ENCODE data around the gene PTGIS. TPM values are rescaled to one million over a fixed set of nuclear protein-coding genes. Genes with fewer than 3 reads are reported as not detected.
"Not testable (repeated sequence)": the region's sequence is repeated elsewhere in the genome, so short reads cannot be mapped to it uniquely, and the experiment has no call there.

PTGIS gene
- 10 to 100 TPM in 2 of 4 donors, 1 to 10 TPM in 2; 3.5 to 30.5 (median 11.1) TPM for total RNA-seq

- DNase-seq, result peak in 1 of 3 donors; percentile 38
- Histone ChIP-seq H3K27me3 (peaks cover 0 to 9% of the 10 kb centered on the region in 2 donors), H3K4me3 (peak within 1 kb of the TSS; percentile 0 to 47 (median 34)), H3K27ac (peak within 1 kb of the TSS in 3 of 4 donors; percentile 50 to 59 (median 57)), H3K9me3 (no peaks in the 10 kb centered on the region), H3K4me1 (peaks cover 0 to 8% (median 3%) of the 10 kb centered on the region in 4 donors), H3K36me3 (no peaks in the 10 kb centered on the region)
- TF ChIP-seq POLR2A (IDR thresholded peaks at IDR 0.05), result no peak
- TF ChIP-seq, protein P1, sequence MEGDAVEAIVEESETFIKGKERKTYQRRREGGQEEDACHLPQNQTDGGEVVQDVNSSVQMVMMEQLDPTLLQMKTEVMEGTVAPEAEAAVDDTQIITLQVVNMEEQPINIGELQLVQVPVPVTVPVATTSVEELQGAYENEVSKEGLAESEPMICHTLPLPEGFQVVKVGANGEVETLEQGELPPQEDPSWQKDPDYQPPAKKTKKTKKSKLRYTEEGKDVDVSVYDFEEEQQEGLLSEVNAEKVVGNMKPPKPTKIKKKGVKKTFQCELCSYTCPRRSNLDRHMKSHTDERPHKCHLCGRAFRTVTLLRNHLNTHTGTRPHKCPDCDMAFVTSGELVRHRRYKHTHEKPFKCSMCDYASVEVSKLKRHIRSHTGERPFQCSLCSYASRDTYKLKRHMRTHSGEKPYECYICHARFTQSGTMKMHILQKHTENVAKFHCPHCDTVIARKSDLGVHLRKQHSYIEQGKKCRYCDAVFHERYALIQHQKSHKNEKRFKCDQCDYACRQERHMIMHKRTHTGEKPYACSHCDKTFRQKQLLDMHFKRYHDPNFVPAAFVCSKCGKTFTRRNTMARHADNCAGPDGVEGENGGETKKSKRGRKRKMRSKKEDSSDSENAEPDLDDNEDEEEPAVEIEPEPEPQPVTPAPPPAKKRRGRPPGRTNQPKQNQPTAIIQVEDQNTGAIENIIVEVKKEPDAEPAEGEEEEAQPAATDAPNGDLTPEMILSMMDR (IDR thresholded peaks at IDR 0.05), result no peak
Measured at GRCh38 chr20:49567421-49568277, at the start of gene PTGIS. PTGIS (minus strand) TSS chr20:49568137; CDS start chr20:49568116, 21 bp downstream.

DNA sequence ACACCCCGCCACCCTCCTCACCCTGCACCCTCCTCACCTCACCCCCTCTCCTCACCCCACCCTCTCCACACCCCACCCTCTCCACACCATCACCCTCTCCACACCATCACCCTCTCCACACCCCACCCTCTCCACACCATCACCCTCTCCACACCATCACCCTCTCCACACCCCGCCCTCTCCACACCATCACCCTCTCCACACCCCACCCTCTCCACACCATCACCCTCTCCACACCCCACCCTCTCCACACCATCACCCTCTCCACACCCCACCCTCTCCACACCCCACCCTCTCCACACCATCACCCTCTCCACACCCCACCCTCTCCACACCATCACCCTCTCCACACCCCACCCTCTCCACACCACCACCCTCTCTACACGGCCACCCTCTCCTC lies 49.5 kb upstream of the PTGIS start:
- H3K27ac ChIP-seq, H3K4me3 ChIP-seq, H3K36me3 ChIP-seq, H3K9me3 ChIP-seq, DNase-seq, H3K27me3 ChIP-seq, H3K4me1 ChIP-seq: not testable (repeated sequence)

DNA sequence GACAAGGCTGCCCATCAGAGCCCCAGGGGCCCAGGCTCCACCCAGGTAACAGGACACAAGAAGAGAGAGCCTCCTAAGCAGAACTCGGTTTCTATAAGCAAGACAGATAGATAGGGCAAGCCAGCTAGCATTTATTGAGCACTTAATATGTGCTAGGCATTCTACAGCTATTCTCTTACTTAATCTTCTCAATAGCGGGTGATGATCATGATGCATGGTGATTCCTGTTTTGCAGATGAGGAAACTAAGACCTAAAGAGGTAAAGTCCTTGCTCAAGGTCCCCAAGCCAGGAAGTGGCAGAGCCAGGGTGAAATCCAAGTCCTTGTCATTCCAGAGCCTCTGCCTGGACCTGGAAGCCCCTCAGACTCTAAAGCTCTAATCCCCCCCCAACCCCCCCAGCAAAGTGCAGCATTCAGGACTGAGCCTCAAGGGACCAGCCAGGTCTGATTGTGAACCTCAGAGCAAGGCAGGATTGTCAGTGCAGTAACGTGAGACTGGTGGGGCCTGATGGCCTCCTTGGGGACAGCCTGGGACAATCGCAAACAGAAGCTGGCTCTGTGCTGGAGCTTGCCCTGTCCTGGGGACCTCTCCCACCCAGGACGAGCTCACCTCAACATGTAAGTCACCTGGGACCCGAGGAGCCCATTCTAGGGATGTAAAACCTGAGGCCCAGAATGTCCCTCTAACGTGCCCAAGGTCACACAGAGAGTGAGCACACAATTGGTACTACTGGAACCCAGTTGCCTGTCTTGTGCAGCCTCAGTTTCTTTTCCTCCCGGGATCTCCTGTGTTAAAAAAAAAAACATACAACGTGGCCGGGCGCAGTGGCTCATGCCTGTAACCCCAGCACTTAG lies 48.4 kb upstream of the PTGIS start:
- peak overlapping the region in 2 of 4 donors; percentile 63 to 65 for H3K27ac ChIP-seq

GRCh38 chr20:49615401-49616153 lies 47.6 kb upstream of the PTGIS start:
- no peak overlapping the region for H3K4me3 ChIP-seq
- H3K27me3 ChIP-seq, result no peaks in the 10 kb centered on the region
- peak overlapping the region in 2 of 4 donors; percentile 63 to 65 for H3K27ac ChIP-seq
- TF ChIP-seq, protein P1 (IDR thresholded peaks at IDR 0.05), result peak in 2 of 6 experiments; percentile 10 to 41
- no peak for TF ChIP-seq POLR2A (IDR thresholded peaks at IDR 0.05)
- peaks cover 0 to 13% (median 2%) of the 10 kb centered on the region in 4 donors for H3K4me1 ChIP-seq
- H3K9me3 ChIP-seq, result no peaks in the 10 kb centered on the region
- DNase-seq, result peak in 2 of 3 donors; percentile 86 to 88
- H3K36me3 ChIP-seq, result no peaks in the 10 kb centered on the region

More for the DNA sequence above, 48.4 kb upstream of the PTGIS start:
- no peak for DNase-seq
- no peaks in the 10 kb centered on the region for H3K36me3 ChIP-seq
- no peak overlapping the region for H3K4me3 ChIP-seq
- peaks cover 0 to 5% (median 2%) of the 10 kb centered on the region in 4 donors for H3K4me1 ChIP-seq
- H3K27me3 ChIP-seq, result no peaks in the 10 kb centered on the region
- TF ChIP-seq, protein P1 (IDR thresholded peaks at IDR 0.05), result no peak
- no peak for TF ChIP-seq POLR2A (IDR thresholded peaks at IDR 0.05)
- H3K9me3 ChIP-seq, result no peaks in the 10 kb centered on the region

DNA sequence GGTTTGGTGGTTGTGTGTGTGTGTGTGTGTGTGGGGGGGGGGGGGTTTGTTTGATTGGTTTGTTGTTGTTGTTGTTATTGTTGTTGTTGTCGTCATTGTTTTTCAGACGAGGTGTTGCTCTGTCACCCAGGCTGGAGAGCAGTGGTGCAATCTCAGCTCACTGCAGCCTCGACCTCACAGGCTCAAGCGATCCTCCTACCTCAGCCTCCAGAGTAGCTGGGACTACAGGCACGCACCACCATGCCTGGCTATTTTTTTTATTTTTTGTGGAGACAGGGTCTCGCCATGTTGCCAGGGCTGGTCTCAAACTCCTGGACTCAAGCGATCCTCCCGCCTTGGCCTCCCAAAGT lies 47.1 kb upstream of the PTGIS start:
- not testable (repeated sequence) for H3K27me3 ChIP-seq, H3K9me3 ChIP-seq, H3K36me3 ChIP-seq, DNase-seq, H3K4me3 ChIP-seq
- Histone ChIP-seq H3K4me1 (peaks cover 0 to 14% (median 1%) of the 10 kb centered on the region in 4 donors), H3K27ac (peak overlapping the region in 2 of 4 donors; percentile 63 to 65)

DNA sequence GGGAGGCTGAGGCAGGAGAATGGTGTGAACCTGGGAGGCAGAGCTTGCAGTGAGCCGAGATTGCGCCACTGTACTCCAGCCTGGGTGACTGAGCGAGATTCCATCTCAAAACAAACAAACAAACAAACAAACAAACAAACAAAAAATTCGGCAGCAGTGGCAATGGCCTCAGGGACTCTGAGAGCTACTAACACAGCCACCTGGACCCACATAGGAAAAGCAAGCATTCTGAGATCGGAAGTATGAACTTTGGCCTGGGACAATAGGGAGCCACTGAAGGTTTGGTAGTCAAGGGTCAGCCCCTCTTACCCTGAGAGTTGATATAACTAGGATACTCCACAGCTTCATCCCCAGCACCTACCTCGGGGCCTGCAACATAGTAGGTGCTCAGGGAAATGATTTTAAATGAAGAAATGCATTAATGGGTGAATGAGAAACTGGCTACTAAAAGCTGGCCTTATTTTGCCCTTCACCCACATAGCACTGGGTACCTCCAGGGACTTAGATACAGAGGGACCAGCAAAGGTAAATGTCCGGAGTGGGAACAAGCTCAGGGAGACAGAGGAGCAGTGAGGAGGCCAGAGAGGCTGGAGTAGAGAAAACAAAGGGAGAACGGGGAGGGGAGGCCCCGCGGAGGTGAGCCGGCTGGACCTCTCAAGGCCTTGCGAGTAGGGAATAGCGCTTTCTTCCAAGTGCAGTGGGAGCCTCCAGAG lies 46.6 kb upstream of the PTGIS start:
- H3K4me1 ChIP-seq, result peaks cover 0 to 14% (median 0%) of the 10 kb centered on the region in 4 donors
- H3K4me3 ChIP-seq, result no peak overlapping the region
- no peak for TF ChIP-seq POLR2A (IDR thresholded peaks at IDR 0.05)
- TF ChIP-seq, protein P1 (IDR thresholded peaks at IDR 0.05), result no peak
- DNase-seq, result no peak
- H3K27ac ChIP-seq, result no peak overlapping the region
- H3K9me3 ChIP-seq, result no peaks in the 10 kb centered on the region
- no peaks in the 10 kb centered on the region for H3K36me3 ChIP-seq
- no peaks in the 10 kb centered on the region for H3K27me3 ChIP-seq

Data from Peyer's patch (tissue), 4 donors.